Cardiac fibroblast (primary cell): ENCODE data around the gene OPRM1.

Source experiments
- DNase-seq, 2 donors: peaks; one replicate each; pipeline versions ENCODE4 v3.0.0 to v3.0.0-alpha.2; 2010; ENCODE audit warnings: low read depth in 2 of 2
- H3K4me3 ChIP-seq, 2 donors: replicated peaks in 1 of 2; 1 replicate in 1 of 2; 2 replicates in 1 of 2; pipeline ENCODE4 v1.5.1; 2011; ENCODE audit warnings: low read depth in 2 of 2, low read length in 2 of 2, mild to moderate bottlenecking in 2 of 2, moderate library complexity in 1 of 2
- CTCF ChIP-seq: IDR thresholded peaks from one replicate; pipeline ENCODE4 v1.5.1; 2011; ENCODE audit warnings: low read depth, mild to moderate bottlenecking, low read length, inconsistent platforms

Gene OPRM1

GRCh38 chr6:154056536-154056935, 17.5 kb downstream of the OPRM1 start:
- DNase-seq = no peak
- TF ChIP-seq CTCF = no peak
- H3K4me3 ChIP-seq = no peak overlapping the region

- no peak for DNase-seq
- TF ChIP-seq CTCF = no peak
- H3K4me3 ChIP-seq = no peak overlapping the region
Observed at GRCh38 chr6:154057098-154057497, 18.1 kb downstream of the OPRM1 start.

- no peak overlapping the region for H3K4me3 ChIP-seq
- TF ChIP-seq CTCF = no peak
- DNase-seq = no peak
Observed at GRCh38 chr6:154058963-154059680, 20.1 kb downstream of the OPRM1 start.

GRCh38 chr6:154060076-154060475, 21.0 kb downstream of the OPRM1 start:
- TF ChIP-seq CTCF = no peak
- H3K4me3 ChIP-seq = no peak overlapping the region
- DNase-seq = no peak

GRCh38 chr6:154070041-154070440, 31.0 kb downstream of the OPRM1 start:
- no peak for DNase-seq
- no peak overlapping the region for H3K4me3 ChIP-seq
- no peak for TF ChIP-seq CTCF

- DNase-seq = no peak
- no peak for TF ChIP-seq CTCF
- no peak overlapping the region for H3K4me3 ChIP-seq
Observed at GRCh38 chr6:154070657-154071056, 31.6 kb downstream of the OPRM1 start.

GRCh38 chr6:154071236-154071635, 32.2 kb downstream of the OPRM1 start:
- H3K4me3 ChIP-seq = no peak overlapping the region
- DNase-seq = no peak
- no peak for TF ChIP-seq CTCF
